ENCODE measurements around the gene NME7.

The NME7 gene

DNA sequence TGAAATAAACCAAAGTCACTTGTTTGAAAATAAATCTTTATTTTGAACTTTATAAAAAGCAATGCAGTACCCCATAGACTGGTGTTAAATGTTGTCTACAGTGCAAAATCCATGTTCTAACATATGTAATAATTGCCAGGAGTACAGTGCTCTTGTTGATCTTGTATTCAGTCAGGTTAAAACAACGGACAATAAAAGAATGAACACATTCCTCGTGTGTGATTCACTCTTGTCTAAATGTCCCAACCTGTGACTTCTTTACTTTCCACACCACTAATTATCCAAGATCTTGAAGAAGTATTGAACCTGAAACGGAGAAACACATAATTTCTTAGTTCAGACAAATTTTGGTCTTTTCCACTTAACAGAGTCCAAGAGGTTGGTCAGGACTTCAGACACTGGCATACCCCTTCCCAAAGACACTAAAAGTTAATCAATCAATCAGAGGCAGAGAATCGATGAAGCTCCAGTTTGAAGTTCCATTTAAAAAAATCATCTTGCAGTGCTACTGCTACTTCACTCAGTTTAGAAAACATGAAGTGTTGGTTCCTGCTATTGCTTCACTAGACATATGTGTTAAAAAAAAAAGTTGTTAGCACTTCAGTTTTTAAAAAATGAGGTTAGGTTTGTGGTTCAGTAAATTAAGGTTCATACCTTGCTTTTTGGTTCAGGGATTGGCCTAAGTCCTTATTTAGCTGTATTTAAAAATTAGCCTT is 234.9 kb downstream of the NME7 start:
- H3K9me3 ChIP-seq (ENCODE audit: control insufficient read depth, insufficient read depth, low read depth, low read length): no peaks in the 10 kb centered on the region
- CTCF ChIA-PET: no interaction called here
- POLR2A ChIA-PET: interaction anchor here (1.2 to 1.4 kb wide), 2 partner anchors 16 to 529 kb away, joined by 3 read pairs; no protein-coding TSS in a partner anchor
- no peaks in the 10 kb centered on the region for H3K4me1 ChIP-seq (ENCODE audit: control insufficient read depth, insufficient read depth, low read length)
- no peak for TF ChIP-seq ZNF350 (tag by site-specific recombination; IDR thresholded peaks at IDR 0.05)
- TF ChIP-seq ZNF639 (tag by site-specific recombination; IDR thresholded peaks at IDR 0.05): no peak
- TF ChIP-seq KLF9 (tag by site-specific recombination; IDR thresholded peaks at IDR 0.05; ENCODE audit: low read depth): no peak
- TF ChIP-seq ZNF629 (tag by site-specific recombination; IDR thresholded peaks at IDR 0.05): no peak
- no peak for TF ChIP-seq ZSCAN18 (tag by site-specific recombination; IDR thresholded peaks at IDR 0.05)
- TF ChIP-seq ZNF843 (tag by site-specific recombination; IDR thresholded peaks at IDR 0.05): no peak
- TF ChIP-seq WT1 (tag by site-specific recombination; IDR thresholded peaks at IDR 0.05): no peak
- H3K36me3 ChIP-seq (ENCODE audit: control insufficient read depth in 2 of 2, insufficient read depth in 1 of 2, low read length in 2 of 2): peaks cover 13 to 45% of the 10 kb centered on the region in 2 experiments; a peak in 2 of 3 replicates
- H3K27ac ChIP-seq (ENCODE audit: extremely low read depth, low read depth, low read length): no peak overlapping the region
- no peak overlapping the region for H3K4me3 ChIP-seq (ENCODE audit: low read depth, low read length)

- Histone ChIP-seq H3K36me3 (ENCODE audit: control insufficient read depth in 2 of 2, insufficient read depth in 1 of 2, low read length in 2 of 2) (peaks cover 28 to 65% of the 10 kb centered on the region in 2 experiments), H3K9me3 (ENCODE audit: control insufficient read depth, insufficient read depth, low read depth, low read length) (no peaks in the 10 kb centered on the region), H3K4me3 (ENCODE audit: low read depth, low read length) (no peak overlapping the region), H3K4me1 (ENCODE audit: control insufficient read depth, insufficient read depth, low read length) (no peaks in the 10 kb centered on the region), H3K27ac (ENCODE audit: extremely low read depth, low read depth, low read length) (no peak overlapping the region)
- CTCF ChIA-PET: no interaction called here
- TF ChIP-seq ZNF132 (tag by site-specific recombination; IDR thresholded peaks at IDR 0.05; ENCODE audit: borderline replicate concordance): no peak
- no peak for TF ChIP-seq ZNF202 (tag by site-specific recombination; IDR thresholded peaks at IDR 0.05; ENCODE audit: borderline replicate concordance)
- TF ChIP-seq, protein P1, sequence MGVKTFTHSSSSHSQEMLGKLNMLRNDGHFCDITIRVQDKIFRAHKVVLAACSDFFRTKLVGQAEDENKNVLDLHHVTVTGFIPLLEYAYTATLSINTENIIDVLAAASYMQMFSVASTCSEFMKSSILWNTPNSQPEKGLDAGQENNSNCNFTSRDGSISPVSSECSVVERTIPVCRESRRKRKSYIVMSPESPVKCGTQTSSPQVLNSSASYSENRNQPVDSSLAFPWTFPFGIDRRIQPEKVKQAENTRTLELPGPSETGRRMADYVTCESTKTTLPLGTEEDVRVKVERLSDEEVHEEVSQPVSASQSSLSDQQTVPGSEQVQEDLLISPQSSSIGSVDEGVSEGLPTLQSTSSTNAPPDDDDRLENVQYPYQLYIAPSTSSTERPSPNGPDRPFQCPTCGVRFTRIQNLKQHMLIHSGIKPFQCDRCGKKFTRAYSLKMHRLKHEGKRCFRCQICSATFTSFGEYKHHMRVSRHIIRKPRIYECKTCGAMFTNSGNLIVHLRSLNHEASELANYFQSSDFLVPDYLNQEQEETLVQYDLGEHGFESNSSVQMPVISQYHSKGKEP (tag by site-specific recombination; IDR thresholded peaks at IDR 0.05): no peak
- no peak for TF ChIP-seq ZNF654 (tag by site-specific recombination; IDR thresholded peaks at IDR 0.05; ENCODE audit: low read depth)
- TF ChIP-seq ZBTB1 (tag by site-specific recombination; IDR thresholded peaks at IDR 0.05): no peak
- TF ChIP-seq ZFP69B (tag by site-specific recombination; IDR thresholded peaks at IDR 0.05): no peak
- TF ChIP-seq, protein P2, sequence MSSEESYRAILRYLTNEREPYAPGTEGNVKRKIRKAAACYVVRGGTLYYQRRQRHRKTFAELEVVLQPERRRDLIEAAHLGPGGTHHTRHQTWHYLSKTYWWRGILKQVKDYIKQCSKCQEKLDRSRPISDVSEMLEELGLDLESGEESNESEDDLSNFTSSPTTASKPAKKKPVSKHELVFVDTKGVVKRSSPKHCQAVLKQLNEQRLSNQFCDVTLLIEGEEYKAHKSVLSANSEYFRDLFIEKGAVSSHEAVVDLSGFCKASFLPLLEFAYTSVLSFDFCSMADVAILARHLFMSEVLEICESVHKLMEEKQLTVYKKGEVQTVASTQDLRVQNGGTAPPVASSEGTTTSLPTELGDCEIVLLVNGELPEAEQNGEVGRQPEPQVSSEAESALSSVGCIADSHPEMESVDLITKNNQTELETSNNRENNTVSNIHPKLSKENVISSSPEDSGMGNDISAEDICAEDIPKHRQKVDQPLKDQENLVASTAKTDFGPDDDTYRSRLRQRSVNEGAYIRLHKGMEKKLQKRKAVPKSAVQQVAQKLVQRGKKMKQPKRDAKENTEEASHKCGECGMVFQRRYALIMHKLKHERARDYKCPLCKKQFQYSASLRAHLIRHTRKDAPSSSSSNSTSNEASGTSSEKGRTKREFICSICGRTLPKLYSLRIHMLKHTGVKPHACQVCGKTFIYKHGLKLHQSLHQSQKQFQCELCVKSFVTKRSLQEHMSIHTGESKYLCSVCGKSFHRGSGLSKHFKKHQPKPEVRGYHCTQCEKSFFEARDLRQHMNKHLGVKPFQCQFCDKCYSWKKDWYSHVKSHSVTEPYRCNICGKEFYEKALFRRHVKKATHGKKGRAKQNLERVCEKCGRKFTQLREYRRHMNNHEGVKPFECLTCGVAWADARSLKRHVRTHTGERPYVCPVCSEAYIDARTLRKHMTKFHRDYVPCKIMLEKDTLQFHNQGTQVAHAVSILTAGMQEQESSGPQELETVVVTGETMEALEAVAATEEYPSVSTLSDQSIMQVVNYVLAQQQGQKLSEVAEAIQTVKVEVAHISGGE (tag by site-specific recombination; conservative IDR thresholded peaks at IDR 0.05; ENCODE audit: low read depth): no peak
- no peak for TF ChIP-seq TRIM28 (IDR thresholded peaks at IDR 0.05; ENCODE audit: borderline replicate concordance, low read length)
- POLR2A ChIA-PET: interaction anchor here (0.6 kb wide), 1 partner anchor 33 kb away, joined by 3 read pairs; no protein-coding TSS in a partner anchor
Observed at GRCh38 chr1:169130683-169131082, 236.9 kb downstream of the NME7 start.

Data from HEK293 (cell line).